Cardiac muscle cell (in vitro differentiated cells and primary cell): ENCODE data around the gene RRAGB. TPM values are rescaled to one million over a fixed set of nuclear protein-coding genes. Genes with fewer than 3 reads are reported as not detected.
"Not testable (repeated sequence)": the region's sequence is repeated elsewhere in the genome, so short reads cannot be mapped to it uniquely, and the experiment has no call there.

ENCODE experiments used
- DNase-seq, 2 donors: peaks; one replicate each; pipeline versions ENCODE4 v3.0.0 to v3.0.0-alpha.2; 2010 to 2017; ENCODE audit warnings: low read depth in 1 of 2, low spot score in 1 of 2
- H3K27ac ChIP-seq: fragments of 200-600 bp; sonication (generic); 2 replicates; pipeline ENCODE4 v1.5.1; 2016
- H3K27me3 ChIP-seq: fragments of 200-600 bp; sonication (generic); 2 replicates; pipeline ENCODE4 v1.6.0; 2016; ENCODE audit warnings: control low read depth
- H3K36me3 ChIP-seq: fragments of 200-600 bp; sonication (generic); 2 replicates; pipeline ENCODE4 v1.5.1; 2016; ENCODE audit warnings: control low read depth
- H3K4me1 ChIP-seq: fragments of 200-600 bp; sonication (generic); 2 replicates; pipeline ENCODE4 v1.8.1; 2017; ENCODE audit warnings: low read depth, mild to moderate bottlenecking, mixed run types
- H3K4me3 ChIP-seq: fragments of 200-600 bp; sonication (generic); 2 replicates; pipeline ENCODE4 v1.5.1; 2016; ENCODE audit warnings: mild to moderate bottlenecking
- H3K9me3 ChIP-seq: fragments of 200-600 bp; sonication (generic); 2 replicates; pipeline ENCODE4 v1.5.1; 2017; ENCODE audit warnings: low read depth, mild to moderate bottlenecking, control low read depth
- polyA plus RNA-seq: library from polyadenylated mRNA; unstranded; fragments of >200 nt; fragmentation: Nextera tagmentation; extraction: Ambion mirVana; gene quantifications from 2 replicates; pipeline ENCODE4 v1.2.1, GENCODE V29; 2016
- total RNA-seq: library from RNA; depleted of rRNA; stranded (reverse); fragments of >200 nt; gene quantifications from 2 replicates; pipeline ENCODE4 v1.2.3, GENCODE V29; 2016
- TF ChIP-seq, protein P1 (sequence below): IDR thresholded peaks from 2 replicates; pipeline ENCODE4 v1.5.1; 2012; ENCODE audit warnings: low read depth, mild to moderate bottlenecking, low read length

Gene RRAGB
- total and polyA plus RNA-seq, 2 experiments from 2014 or later: 38.3 to 44.4 TPM

GRCh38 chrX:55750256-55750655, 32.7 kb downstream of the RRAGB start:
- no peaks in the 10 kb centered on the region for H3K27me3 ChIP-seq
- H3K36me3 ChIP-seq: no peaks in the 10 kb centered on the region
- TF ChIP-seq, protein P1, sequence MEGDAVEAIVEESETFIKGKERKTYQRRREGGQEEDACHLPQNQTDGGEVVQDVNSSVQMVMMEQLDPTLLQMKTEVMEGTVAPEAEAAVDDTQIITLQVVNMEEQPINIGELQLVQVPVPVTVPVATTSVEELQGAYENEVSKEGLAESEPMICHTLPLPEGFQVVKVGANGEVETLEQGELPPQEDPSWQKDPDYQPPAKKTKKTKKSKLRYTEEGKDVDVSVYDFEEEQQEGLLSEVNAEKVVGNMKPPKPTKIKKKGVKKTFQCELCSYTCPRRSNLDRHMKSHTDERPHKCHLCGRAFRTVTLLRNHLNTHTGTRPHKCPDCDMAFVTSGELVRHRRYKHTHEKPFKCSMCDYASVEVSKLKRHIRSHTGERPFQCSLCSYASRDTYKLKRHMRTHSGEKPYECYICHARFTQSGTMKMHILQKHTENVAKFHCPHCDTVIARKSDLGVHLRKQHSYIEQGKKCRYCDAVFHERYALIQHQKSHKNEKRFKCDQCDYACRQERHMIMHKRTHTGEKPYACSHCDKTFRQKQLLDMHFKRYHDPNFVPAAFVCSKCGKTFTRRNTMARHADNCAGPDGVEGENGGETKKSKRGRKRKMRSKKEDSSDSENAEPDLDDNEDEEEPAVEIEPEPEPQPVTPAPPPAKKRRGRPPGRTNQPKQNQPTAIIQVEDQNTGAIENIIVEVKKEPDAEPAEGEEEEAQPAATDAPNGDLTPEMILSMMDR: no peak
- no peak overlapping the region for H3K27ac ChIP-seq
- no peak overlapping the region for H3K4me3 ChIP-seq
- no peaks in the 10 kb centered on the region for H3K4me1 ChIP-seq
- H3K9me3 ChIP-seq: no peaks in the 10 kb centered on the region
- no peak for DNase-seq

DNA sequence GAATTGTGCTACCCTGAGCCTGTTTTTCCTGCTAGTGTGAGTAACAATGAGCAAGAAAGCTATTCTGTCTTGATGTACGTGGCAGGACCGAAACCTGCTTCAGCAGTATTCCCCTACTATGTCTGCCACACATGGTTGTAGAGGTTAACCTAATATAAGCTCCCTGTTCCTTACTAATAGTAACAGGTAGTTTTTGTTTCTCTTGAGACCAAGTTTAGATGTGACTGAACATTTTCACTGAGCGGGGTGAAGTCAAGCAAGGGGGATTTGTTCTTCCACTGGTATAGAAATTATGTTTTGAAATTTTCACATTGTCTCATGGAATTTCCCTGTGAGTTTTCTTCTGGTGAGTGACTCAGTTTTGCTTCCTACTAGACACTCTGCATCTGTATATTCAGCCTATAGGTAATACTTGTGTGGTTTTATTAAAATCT, 37.3 kb downstream of the RRAGB start:
- Histone ChIP-seq H3K27me3 (no peaks in the 10 kb centered on the region), H3K36me3 (peaks cover 9% of the 10 kb centered on the region), H3K4me1 (no peaks in the 10 kb centered on the region), H3K27ac (no peak overlapping the region), H3K9me3 (no peaks in the 10 kb centered on the region), H3K4me3 (no peak overlapping the region)
- TF ChIP-seq, protein P1: no peak
- no peak for DNase-seq

DNA sequence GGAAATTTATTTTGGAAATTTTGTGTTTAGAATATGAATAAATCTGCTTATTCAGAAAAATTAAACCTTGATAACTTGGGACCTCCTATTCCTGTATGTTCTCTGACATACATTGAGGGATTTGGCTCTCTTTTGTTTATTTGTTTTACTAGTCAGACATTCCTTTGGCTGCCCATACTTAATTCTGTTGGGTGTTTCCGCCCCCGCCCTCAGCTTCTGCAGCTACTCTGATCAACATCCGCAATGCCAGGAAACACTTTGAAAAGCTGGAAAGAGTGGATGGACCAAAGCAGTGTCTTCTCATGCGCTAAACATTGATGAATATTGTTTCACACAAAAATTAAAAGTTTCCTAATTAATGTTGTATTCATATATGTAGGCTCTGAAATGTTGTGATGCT, 40.5 kb downstream of the RRAGB start:
- Histone ChIP-seq H3K27ac (no peak overlapping the region), H3K9me3 (no peaks in the 10 kb centered on the region), H3K4me3 (no peak overlapping the region), H3K27me3 (no peaks in the 10 kb centered on the region), H3K4me1 (no peaks in the 10 kb centered on the region), H3K36me3 (peaks cover 9% of the 10 kb centered on the region)
- DNase-seq: peak in 1 of 2 donors; percentile 2
- TF ChIP-seq, protein P1: no peak

DNA sequence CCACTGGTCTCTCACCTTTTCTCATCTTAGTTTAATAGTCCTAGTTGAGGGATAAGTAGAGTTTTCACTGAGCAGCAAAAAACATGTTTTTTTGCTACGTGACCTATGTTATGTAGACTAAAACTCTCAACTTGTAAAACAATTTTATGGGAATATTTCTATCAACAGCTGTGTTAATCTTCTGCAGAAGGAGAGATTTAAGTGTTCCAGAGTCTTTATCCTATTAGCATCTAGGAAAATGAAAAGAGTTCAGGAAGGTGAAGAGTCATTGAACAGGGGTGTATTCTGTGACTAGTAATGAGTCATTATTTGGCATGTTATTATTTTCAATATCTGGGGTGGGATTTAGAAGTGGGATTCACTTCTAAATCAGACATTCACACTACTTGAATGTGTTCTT, 41.9 kb downstream of the RRAGB start:
- H3K4me1 ChIP-seq: no peaks in the 10 kb centered on the region
- no peak overlapping the region for H3K4me3 ChIP-seq
- TF ChIP-seq, protein P1: no peak
- no peaks in the 10 kb centered on the region for H3K27me3 ChIP-seq
- H3K9me3 ChIP-seq: no peaks in the 10 kb centered on the region
- peaks cover 9% of the 10 kb centered on the region for H3K36me3 ChIP-seq
- H3K27ac ChIP-seq: no peak overlapping the region
- DNase-seq: no peak

DNA sequence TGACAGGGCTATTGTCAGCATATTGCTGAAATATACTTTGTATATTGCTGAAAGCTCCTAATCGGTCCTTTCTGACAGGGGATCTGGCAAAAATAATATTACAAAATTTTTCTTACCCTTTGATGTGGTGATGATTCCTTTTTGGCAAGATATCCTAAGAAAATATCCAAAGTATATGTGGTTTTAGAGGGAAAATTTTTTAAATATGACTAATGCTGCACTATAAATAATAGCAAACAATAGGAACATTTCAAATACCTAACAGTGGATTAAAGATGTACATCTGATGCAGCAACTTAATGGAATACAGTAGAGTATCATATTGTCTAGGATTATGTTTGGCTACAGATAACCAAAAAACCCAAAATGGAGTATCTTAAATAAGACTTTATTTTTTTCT, 49.6 kb downstream of the RRAGB start:
- no peaks in the 10 kb centered on the region for H3K27me3 ChIP-seq
- H3K9me3 ChIP-seq: no peaks in the 10 kb centered on the region
- H3K4me3 ChIP-seq: no peak overlapping the region
- TF ChIP-seq, protein P1: no peak
- no peaks in the 10 kb centered on the region for H3K36me3 ChIP-seq
- no peak overlapping the region for H3K27ac ChIP-seq
- no peaks in the 10 kb centered on the region for H3K4me1 ChIP-seq
- peak in 1 of 2 donors; percentile 39 for DNase-seq

GRCh38 chrX:55774419-55774818, 56.9 kb downstream of the RRAGB start:
- peak overlapping the region; percentile 13 for H3K27ac ChIP-seq
- not testable (repeated sequence) for H3K27me3 ChIP-seq, H3K4me3 ChIP-seq, H3K36me3 ChIP-seq, H3K9me3 ChIP-seq, H3K4me1 ChIP-seq
- peak in 1 of 2 donors; percentile 12 for DNase-seq
